GM18858 (cell line): Measurements from ENCODE around the gene TMEM240.

Experiments used
- ATAC-seq: cut with Tn5 transposase; IDR thresholded peaks from one replicate; pipeline ENCODE4 v1.9.1; 2021; ENCODE audit not compliant: unreplicated experiment

Gene TMEM240

DNA sequence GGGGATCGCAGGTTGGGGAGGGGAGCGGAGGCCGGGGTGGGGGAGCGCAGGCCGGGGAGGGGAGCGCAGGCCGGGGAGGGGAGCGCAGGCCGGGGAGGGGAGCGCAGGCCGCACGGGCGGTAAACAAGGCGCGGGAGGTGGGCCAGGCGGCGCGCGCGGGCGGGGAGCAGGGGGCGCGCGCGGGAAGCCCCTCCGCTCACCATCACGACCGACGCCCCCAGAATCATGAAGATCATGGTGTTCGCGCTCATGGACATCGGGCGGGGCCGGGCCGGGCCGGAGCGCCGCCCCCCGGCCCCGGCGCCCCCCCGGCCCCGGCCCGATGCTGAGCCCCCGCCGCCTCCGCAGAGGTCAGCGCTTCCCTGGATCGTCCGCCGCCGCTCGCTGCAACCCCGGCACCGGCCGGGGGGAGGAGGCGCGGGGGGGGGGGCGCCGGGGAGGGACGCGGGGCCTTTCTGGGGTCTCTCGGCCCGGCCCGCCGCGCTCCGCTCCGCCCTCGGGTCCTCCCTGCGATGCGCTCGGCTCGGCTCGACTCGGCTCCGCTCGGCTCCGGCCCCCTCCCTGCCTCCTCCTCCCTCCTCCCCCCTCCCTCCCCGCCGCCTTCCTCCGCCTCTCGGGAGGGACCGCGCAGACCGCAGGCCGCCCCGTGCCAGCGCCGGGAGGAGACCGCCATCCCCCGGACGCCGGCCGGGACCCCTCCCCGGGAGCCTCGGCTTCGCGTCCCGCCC lies at the start of gene TMEM240:
TMEM240 (minus strand) TSS at position 535 of the 728 bp plus-strand sequence; CDS start at position 257, 278 bp downstream.
- ATAC-seq, result no peak

DNA sequence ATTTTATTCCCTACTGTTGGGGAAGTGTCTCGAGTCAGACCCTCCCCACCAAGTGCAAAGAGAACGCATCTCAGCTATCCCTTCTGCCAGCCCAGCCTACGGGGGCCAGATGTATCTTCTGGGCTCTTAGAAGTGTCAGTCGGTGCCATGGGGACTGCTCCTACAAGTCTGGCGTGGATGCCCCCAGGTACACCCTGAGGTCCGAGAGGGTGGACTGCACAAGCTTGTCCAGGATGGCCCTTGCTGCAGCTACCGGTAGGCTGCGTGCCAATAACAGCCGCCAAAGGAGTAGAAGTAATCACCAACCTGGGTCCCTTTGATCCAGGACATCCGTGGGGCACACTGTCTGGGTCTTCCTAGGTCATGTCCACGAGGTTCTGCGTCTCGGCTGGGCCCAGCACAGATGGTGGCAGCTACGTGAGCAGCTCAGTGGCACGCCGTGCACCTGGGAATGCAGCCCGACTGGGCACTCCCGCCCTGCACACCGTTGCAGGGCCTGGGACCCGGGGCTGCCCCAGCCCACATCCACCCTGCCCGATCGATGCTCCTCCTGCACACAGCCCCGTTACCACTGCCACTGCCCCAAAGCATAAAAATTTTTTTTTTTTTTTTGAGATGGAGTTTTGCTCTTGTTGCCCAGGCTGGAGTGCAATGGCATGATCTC lies 43.1 kb upstream of the TMEM240 start:
- no peak for ATAC-seq

DNA sequence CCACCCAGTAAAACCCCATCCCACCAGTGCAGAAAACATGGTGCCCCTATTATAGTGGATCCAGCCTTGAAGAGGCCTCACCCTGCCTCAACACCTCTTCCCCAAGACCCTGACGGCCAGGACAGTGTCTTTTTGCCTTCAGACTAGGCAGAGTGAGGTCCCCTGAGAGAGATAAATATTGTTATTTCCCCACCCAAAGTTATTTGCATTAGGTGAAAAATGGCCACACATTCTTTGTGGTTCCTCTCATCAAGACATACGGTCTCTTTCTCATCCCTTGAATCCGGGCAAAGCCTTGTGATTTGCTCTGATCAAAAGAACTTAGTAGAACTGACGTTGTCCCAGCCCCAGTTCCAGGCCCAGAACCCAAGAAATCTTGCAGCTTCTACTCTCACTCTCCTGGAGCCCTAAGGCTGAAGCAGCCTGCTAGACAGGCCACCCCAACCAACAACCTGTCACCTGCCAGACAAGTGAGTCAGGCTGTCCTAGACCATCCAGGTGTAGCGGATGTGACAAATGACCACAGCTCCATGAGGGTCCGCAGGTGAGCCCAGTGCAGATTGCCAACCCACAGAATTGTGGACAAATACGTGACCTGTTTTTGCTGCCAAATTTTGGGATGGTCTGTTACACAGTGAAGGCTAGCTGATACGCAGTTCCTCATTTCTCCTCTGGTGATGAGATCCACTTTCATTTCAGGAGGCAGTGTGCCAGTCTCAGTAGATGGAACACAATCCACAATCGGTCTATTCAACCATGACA lies 42.3 kb upstream of the TMEM240 start:
- no peak for ATAC-seq

GRCh38 chr1:1578371-1578940 lies 38.0 kb upstream of the TMEM240 start:
- no peak for ATAC-seq

DNA sequence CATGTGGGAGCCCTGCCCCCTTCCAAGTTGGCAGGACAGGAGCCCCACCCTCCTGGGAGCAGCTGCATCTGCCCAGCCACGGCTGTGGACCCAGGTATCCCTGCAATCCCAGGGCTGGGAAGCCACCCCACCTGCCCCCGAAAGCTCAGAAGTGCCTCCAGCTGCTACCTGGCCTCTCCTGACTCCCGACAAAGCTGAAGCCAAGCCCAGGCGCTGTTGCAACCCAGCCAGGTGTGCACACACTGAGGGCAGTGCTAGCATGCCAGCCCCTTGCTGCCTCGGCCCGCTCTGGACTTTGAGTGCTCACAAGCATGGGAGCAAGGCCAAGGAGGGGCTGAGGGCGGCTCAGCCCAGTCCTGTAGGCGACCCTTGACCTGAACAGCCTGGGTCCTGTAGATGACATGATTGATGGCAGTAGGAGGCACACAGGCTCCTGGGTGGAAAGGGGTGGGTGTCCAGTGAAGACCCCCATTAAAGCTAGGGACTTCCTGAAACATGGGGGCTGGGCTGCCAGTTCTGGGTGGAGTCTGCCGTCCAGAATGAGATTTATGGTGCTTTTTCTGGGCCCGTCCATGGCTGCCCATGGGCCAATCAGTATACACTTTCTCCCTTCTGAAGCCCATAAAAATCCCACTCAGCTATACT lies 37.1 kb upstream of the TMEM240 start:
- no peak for ATAC-seq

GRCh38 chr1:1574721-1575537 lies 34.5 kb upstream of the TMEM240 start, which contains the start of gene SSU72:
Gene SSU72, minus strand, starts transcription at chr1:1574863. Its CDS starts 306 bp downstream, at chr1:1574557.
- peak; percentile 64 for ATAC-seq

- ATAC-seq, result peak; percentile 41
Measured at GRCh38 chr1:1573843-1574720, 33.7 kb upstream of the TMEM240 start.

DNA sequence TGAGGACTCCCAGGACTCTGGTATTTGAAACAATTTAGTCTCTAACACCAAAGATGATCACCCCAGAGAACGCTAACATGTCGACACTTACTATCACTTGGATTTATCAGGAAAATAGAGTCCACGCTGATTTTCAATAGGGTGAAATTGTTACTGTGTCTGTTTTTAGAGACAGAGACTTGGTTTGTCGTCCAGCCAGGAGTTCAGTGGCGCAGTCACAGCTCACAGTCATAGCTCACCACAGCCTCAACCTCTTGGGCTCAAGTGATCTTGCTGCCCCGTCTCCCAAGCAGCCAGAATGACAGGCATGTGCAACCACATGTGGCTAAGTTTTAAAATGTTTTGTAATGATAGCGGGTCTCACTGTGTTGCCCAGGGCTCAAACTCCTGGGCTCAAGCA lies 28.9 kb upstream of the TMEM240 start:
- ATAC-seq, result no peak

DNA sequence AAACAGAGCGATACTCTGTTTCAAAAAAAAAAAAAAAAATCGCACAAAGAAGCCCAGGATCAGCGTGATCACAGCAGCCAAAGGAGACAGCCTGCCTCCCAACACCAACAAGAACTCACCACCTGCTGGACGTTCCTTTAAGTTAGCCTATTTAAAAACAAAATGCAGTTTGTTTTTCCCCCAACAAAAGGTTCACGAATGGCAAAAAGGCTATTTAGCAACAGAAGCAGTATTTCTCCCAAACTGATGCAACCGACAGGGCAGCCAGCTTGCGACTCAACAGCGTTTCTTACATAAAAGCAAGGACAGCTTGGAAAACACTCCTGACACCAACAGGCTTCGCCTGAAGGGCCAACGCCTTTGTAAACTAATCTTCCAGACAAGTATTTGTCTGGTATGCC lies 27.5 kb upstream of the TMEM240 start:
- ATAC-seq, result no peak

DNA sequence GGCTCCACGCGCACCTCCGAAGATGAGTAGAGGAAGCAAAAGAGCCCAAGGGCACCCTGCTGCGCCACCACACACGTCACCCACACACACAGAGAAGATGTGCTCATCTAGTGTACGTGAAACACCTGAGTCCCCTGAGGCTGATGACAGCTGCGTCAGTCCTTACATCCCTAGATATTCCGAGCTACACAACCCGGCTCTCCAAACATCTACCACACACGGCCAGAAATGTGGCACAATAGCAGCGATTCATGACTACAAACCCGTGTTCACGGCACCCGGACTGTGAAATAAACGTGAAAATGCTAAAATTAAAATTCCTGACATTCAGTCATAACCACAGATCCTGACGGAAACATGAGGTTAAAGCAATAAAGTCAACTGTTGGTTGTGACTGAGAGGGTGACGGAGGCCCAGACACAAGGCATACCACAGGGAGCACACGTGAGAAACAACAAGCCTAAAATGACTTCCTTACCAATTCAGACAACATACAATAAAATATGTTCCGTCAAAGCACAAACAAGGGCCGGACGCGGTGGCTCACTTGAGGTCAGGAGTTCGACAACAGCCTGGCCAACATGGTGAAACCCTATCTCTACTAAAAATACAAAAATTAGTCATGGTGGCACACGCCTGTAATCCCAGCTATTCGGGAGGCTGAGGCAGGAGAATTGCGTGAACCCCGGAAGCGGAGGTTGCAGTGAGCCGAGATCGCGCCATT lies 26.9 kb upstream of the TMEM240 start:
- no peak for ATAC-seq

GRCh38 chr1:1565340-1565739 lies 24.9 kb upstream of the TMEM240 start:
- ATAC-seq, result no peak

- ATAC-seq, result no peak
Measured at GRCh38 chr1:1564268-1564667, 23.8 kb upstream of the TMEM240 start.

GRCh38 chr1:1563688-1564087 lies 23.3 kb upstream of the TMEM240 start:
- no peak for ATAC-seq

DNA sequence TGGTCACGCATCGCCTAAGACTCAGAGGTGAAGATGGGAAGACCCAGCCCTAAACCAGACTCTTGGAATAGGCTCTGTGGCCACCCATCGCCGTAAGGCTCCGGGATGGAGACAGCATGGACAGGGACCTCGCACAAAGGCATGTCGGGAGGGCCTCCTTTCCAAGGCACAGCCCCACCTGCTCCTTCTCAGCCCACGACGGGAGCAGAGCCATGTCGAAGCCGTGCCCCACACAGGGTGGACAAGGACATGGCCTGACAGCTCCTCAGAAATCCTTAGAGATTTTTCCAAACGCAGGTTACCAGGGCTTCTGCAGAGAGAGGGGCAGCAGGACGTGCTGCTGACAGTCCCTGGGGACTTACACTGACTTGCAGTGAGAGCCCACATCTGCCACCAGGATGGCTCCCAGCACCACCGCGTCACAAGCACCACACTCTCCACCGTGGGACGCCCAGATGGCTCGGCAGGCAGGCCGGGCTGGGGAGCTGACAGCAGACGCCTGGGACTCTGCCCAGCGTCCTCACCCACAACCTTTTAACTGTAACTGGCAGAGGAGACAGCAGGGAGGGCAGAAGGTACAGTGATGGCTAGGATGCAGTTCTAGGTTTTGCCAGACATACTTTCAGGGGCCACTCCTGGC lies 22.3 kb upstream of the TMEM240 start:
- ATAC-seq, result no peak

GRCh38 chr1:1561801-1562470 lies 21.5 kb upstream of the TMEM240 start:
- ATAC-seq, result no peak

DNA sequence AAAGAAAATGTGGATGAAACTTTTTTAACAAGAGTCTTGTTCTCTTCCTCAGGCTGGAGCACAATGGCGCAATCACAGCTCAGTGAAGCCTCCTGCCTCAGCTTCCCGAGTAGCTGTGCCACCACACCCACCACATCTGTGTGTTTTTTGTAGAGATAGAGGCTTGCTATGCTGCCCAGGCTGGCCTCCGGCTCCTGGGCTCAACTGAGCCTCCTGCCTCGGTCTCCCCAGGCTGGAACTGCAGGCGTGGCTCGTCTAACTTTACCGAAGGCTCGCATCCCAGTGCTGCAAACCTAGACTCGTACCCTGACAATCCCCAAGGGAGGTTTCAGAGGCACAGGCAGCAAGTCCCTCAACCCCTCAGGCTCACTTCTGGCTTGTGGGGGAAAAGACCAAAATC lies 19.8 kb upstream of the TMEM240 start:
- ATAC-seq, result no peak

DNA sequence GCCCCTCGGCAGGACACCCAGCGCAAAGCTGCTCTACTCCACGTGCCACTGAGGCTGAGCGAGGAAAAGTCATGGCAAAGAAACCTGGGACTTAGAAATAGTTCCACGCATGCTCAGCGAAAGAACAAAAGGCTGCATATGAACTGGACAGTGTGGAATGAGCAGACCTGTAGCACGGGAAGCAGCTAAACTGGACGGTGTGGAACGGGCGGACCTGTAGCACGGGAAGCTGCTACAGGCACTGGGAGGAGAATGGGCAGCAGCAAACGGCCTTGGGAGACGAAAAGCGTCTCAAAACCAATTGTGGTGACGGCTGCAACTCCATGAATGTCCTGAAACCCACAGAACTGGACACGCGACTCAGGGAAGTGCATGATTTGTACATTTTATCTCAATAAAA lies 18.6 kb upstream of the TMEM240 start:
- ATAC-seq, result no peak
